A549 (cell line): Measurements from ENCODE around the gene MTCP1. TPM values are rescaled to one million over a fixed set of nuclear protein-coding genes. Genes with fewer than 3 reads are reported as not detected.
A peak's percentile ranks its signal among the peaks of the same experiment; 100 is the strongest.

Experiments used
- ATAC-seq, 2 experiments: fragments of 200-7000 bp in 1 of 2; fragments of >200 bp in 1 of 2; cut with Nextera tagmentation in 1 of 2; cut with Tn5 transposase in 1 of 2; 3 replicates each; pipeline versions ENCODE4 v1.8.0 to v1.9.1; 2018 to 2020; ENCODE audit warnings: mild to moderate bottlenecking in 1 of 2, moderate library complexity in 1 of 2
- CTCF ChIA-PET: fragments of 300-600 bp; sonication (Branson Sonifier 250); formaldehyde crosslinking; extraction: SDS; loops from one replicate; lab custom pipeline; 2021; ENCODE audit warnings: antibody characterized with exemption, inconsistent platforms; lab: Yijun Ruan, JAX
- POLR2A ChIA-PET: fragments of 350-600 bp; formaldehyde crosslinking; extraction: SDS; loops from one replicate; lab custom pipeline; 2021; ENCODE audit warnings: antibody characterized with exemption, inconsistent platforms; lab: Yijun Ruan, JAX
- DNase-seq, 2 experiments: peaks; one replicate each; pipeline versions ENCODE4 v3.0.0 to v3.0.0-alpha.2; 2011 to 2016; ENCODE audit warnings: low read depth in 1 of 2, low spot score in 1 of 2
- FAIRE-seq: peaks from 2 replicates; lab custom pipeline; 2011; peaks lifted over from hg19 to GRCh38; lab: Jason Lieb, UNC
- H3K27ac ChIP-seq, 2 experiments: fragments of >200 bp; sonication (Bioruptor Twin); formaldehyde crosslinking; 3 replicates each; pipeline ENCODE4 v1.5.1; 2016 to 2017
- H3K4me1 ChIP-seq: fragments of >200 bp; sonication (Bioruptor Twin); formaldehyde crosslinking; 3 replicates; pipeline ENCODE4 v1.6.1; 2016
- H3K4me2 ChIP-seq: fragments of >200 bp; sonication (Bioruptor Twin); formaldehyde crosslinking; 3 replicates; pipeline ENCODE4 v1.6.1; 2016
- H3K4me3 ChIP-seq: fragments of >200 bp; sonication (Bioruptor Twin); formaldehyde crosslinking; 3 replicates; pipeline ENCODE4 v1.5.1; 2016
- H3K9me3 ChIP-seq: fragments of >200 bp; sonication (Bioruptor Twin); formaldehyde crosslinking; 3 replicates; pipeline ENCODE4 v1.6.1; 2016
- CBX8 ChIP-seq: fragments of 200-600 bp; sonication (generic); IDR thresholded peaks from 2 replicates; pipeline ENCODE4 v1.6.1; 2016
- CTCF ChIP-seq: fragments of >200 bp; sonication (Bioruptor Twin); formaldehyde crosslinking; IDR thresholded peaks from 3 replicates; pipeline ENCODE4 v1.5.1; 2016
- EHMT2 ChIP-seq: fragments of 200-600 bp; sonication (generic); IDR thresholded peaks from 2 replicates; pipeline ENCODE4 v1.6.1; 2016; ENCODE audit warnings: antibody characterized with exemption, low read depth, mild to moderate bottlenecking, moderate library complexity
- ELK1 ChIP-seq: fragments of 150-350 bp; IDR thresholded peaks from 2 replicates; pipeline ENCODE4 v1.6.1; 2014; ENCODE audit warnings: low read depth, mild to moderate bottlenecking, low read length
- ESRRA ChIP-seq: fragments of 150-350 bp; IDR thresholded peaks from 2 replicates; pipeline ENCODE4 v1.6.1; 2014; ENCODE audit warnings: mild to moderate bottlenecking, low read length, borderline replicate concordance
- FOSB ChIP-seq: fragments of 250-450 bp; sonication (Bioruptor Pico); IDR thresholded peaks from 2 replicates; pipeline ENCODE4 v1.5.0; 2020; ENCODE audit warnings: mild to moderate bottlenecking, moderate library complexity
- FOXS1 ChIP-seq: fragments of 250-450 bp; sonication (Bioruptor Pico); IDR thresholded peaks from 2 replicates; pipeline ENCODE4 v1.5.0; 2020; ENCODE audit warnings: mild to moderate bottlenecking, moderate library complexity
- GATA3 ChIP-seq: IDR thresholded peaks from 2 replicates; pipeline ENCODE4 v1.6.1; 2012; ENCODE audit warnings: borderline replicate concordance
- HDAC2 ChIP-seq: fragments of 200-600 bp; sonication (generic); IDR thresholded peaks from 2 replicates; pipeline ENCODE4 v1.6.1; 2016
- HEYL ChIP-seq: fragments of 250-450 bp; sonication (Bioruptor Pico); IDR thresholded peaks from 2 replicates; pipeline ENCODE4 v1.8.0; 2021; ENCODE audit warnings: mild to moderate bottlenecking, moderate library complexity
- HOXA7 ChIP-seq: fragments of 250-450 bp; sonication (Bioruptor Pico); IDR thresholded peaks from 2 replicates; pipeline ENCODE4 v1.5.0; 2020; ENCODE audit warnings: mild to moderate bottlenecking, moderate library complexity
- HOXB13 ChIP-seq: fragments of 250-450 bp; sonication (Bioruptor Pico); IDR thresholded peaks from 2 replicates; pipeline ENCODE4 v1.5.0; 2020; ENCODE audit warnings: low read depth, mild to moderate bottlenecking, moderate library complexity
- HOXB5 ChIP-seq: fragments of 250-450 bp; sonication (Bioruptor Pico); IDR thresholded peaks from 2 replicates; pipeline ENCODE4 v1.5.0; 2020; ENCODE audit warnings: mild to moderate bottlenecking, moderate library complexity
- JUN ChIP-seq, 2 experiments: fragments of >200 bp; sonication (Bioruptor Twin); formaldehyde crosslinking; IDR thresholded peaks; 2 replicates in 1 of 2; 3 replicates in 1 of 2; pipeline ENCODE4 v1.6.1; 2016 to 2017
- JUNB ChIP-seq: fragments of >200 bp; sonication (Bioruptor Twin); formaldehyde crosslinking; IDR thresholded peaks from 2 replicates; pipeline ENCODE4 v1.6.1; 2016
- KDM1A ChIP-seq: fragments of 200-600 bp; sonication (generic); IDR thresholded peaks from 2 replicates; pipeline ENCODE4 v1.6.1; 2016; ENCODE audit warnings: low read depth, mild to moderate bottlenecking
- KDM5A ChIP-seq: fragments of 200-600 bp; sonication (generic); IDR thresholded peaks from 2 replicates; pipeline ENCODE4 v1.6.1; 2016; ENCODE audit warnings: antibody characterized with exemption, mild to moderate bottlenecking
- MAZ ChIP-seq: fragments of 150-350 bp; IDR thresholded peaks from 2 replicates; pipeline ENCODE4 v1.6.1; 2014; ENCODE audit warnings: antibody characterized with exemption, low read depth, low read length, borderline replicate concordance
- NFE2L2 ChIP-seq: fragments of 150-350 bp; conservative IDR thresholded peaks from 2 replicates; pipeline ENCODE4 v1.6.1; 2014; ENCODE audit warnings: low read length
- NPAS2 ChIP-seq: fragments of 250-450 bp; sonication (Bioruptor Pico); IDR thresholded peaks from 2 replicates; pipeline ENCODE4 v1.8.0; 2022; ENCODE audit warnings: mild to moderate bottlenecking, moderate library complexity, borderline replicate concordance
- NR3C1 ChIP-seq: fragments of >200 bp; sonication (Bioruptor Twin); formaldehyde crosslinking; IDR thresholded peaks from 3 replicates; pipeline ENCODE4 v1.6.1; 2017
- POLR2A ChIP-seq: IDR thresholded peaks from 2 replicates; pipeline ENCODE4 v1.6.1; 2012; ENCODE audit warnings: mild to moderate bottlenecking, low read length
- RCOR1 ChIP-seq: fragments of 150-350 bp; IDR thresholded peaks from 2 replicates; pipeline ENCODE4 v1.6.1; 2014; ENCODE audit warnings: antibody characterized with exemption, low read length, low read depth
- REST ChIP-seq: fragments of 200-600 bp; sonication (generic); IDR thresholded peaks from 2 replicates; pipeline ENCODE4 v1.6.1; 2016; ENCODE audit warnings: antibody characterized with exemption, mild to moderate bottlenecking, moderate library complexity
- SREBF2 ChIP-seq: fragments of 450-650 bp; IDR thresholded peaks from 2 replicates; pipeline ENCODE4 v1.6.1; 2014; ENCODE audit warnings: mild to moderate bottlenecking, moderate library complexity
- ZC3H11A ChIP-seq: fragments of 450-650 bp; IDR thresholded peaks from 2 replicates; pipeline ENCODE4 v1.6.1; 2014; ENCODE audit warnings: antibody characterized with exemption, mild to moderate bottlenecking
- ZFP36 ChIP-seq: fragments of 450-650 bp; IDR thresholded peaks from 2 replicates; pipeline ENCODE4 v1.6.1; 2014; ENCODE audit warnings: borderline replicate concordance; ENCODE audit not compliant: partially characterized antibody
- ZNF302 ChIP-seq: fragments of 250-450 bp; sonication (Bioruptor Pico); IDR thresholded peaks from 2 replicates; pipeline ENCODE4 v1.9.0; 2021; ENCODE audit warnings: inconsistent platforms, mild to moderate bottlenecking, moderate library complexity
- WGBS: methylation state at CpG from one replicate; pipeline ENCODE4 v1.1.6; 2017; ENCODE audit errors: missing lambda C conversion rate; 5-methylcytosine and 5-hydroxymethylcytosine counted together
- polyA minus RNA-seq: library from RNA; depleted of rRNA, polyadenylated mRNA; stranded (reverse); fragments of >200 nt; gene quantifications from 2 replicates; pipeline ENCODE4 v1.2.3, GENCODE V29; 2011; rRNA and poly(A)+ RNA removed
- polyA plus RNA-seq, 4 experiments: library from polyadenylated mRNA; depleted of rRNA in 3 of 4; stranded (reverse); fragments of >200 nt; fragmentation: RNase III in 1 of 4; extraction: RNeasy Plus Mini Kit Qiagen cat#74134 plus additional on column Dnase treatment in 1 of 4; gene quantifications; 2 replicates in 3 of 4; 3 replicates in 1 of 4; pipeline ENCODE4 v1.2.3, GENCODE V29; 2011 to 2017
- TF ChIP-seq, protein P1 (sequence below): fragments of 250-450 bp; sonication (Bioruptor Pico); IDR thresholded peaks from 2 replicates; pipeline ENCODE4 v1.5.0; 2021; ENCODE audit warnings: mild to moderate bottlenecking, moderate library complexity, borderline replicate concordance
- TF ChIP-seq, protein P2 (sequence below): IDR thresholded peaks from 2 replicates; pipeline ENCODE4 v1.6.1; 2012
- TF ChIP-seq, protein P3 (sequence below): fragments of >200 bp; sonication (Bioruptor Twin); formaldehyde crosslinking; IDR thresholded peaks from 2 replicates; pipeline ENCODE4 v1.6.1; 2016

MTCP1 gene
- polyA plus RNA-seq (2011; rRNA removed) (31.9 and 38.0 TPM in 2 replicates), polyA plus RNA-seq (2017; fragmentation: RNase III; extraction: RNeasy Plus Mini Kit Qiagen cat#74134 plus additional on column Dnase treatment) (12.2 to 13.9 TPM (median 12.3 TPM) in 3 replicates), polyA minus RNA-seq (6.1 and 7.2 TPM in 2 replicates)
- polyA plus RNA-seq (2012; cell fraction: cytosol; rRNA removed) = 3.5 and 4.3 TPM in 2 replicates
- 5.7 and 5.8 TPM in 2 replicates for polyA plus RNA-seq (2012; cell fraction: nucleus; rRNA removed)

GRCh38 chrX:155070975-155071693 lies at the start of gene MTCP1, which contains the start of the genes BRCC3 and CMC4:
TSS of gene MTCP1 (minus strand) at chrX:155071136. CDS start at chrX:155066010, 5,126 bp downstream.
TSS of gene BRCC3 (plus strand) at chrX:155071508. CDS start at chrX:155071528, 20 bp downstream.
TSS of gene CMC4 (minus strand) at chrX:155071136. CDS start at chrX:155064023, 7,113 bp downstream.
- H3K4me2 ChIP-seq = peak within 1 kb of the TSS; percentile 86
- H3K4me3 ChIP-seq = peak within 1 kb of the TSS; percentile 84
- peak within 1 kb of the TSS; percentile 93 to 98 for H3K27ac ChIP-seq
- H3K9me3 ChIP-seq = no peaks in the 10 kb centered on the region
- FAIRE-seq (no peak), ATAC-seq (peak; percentile 94 to 96), DNase-seq (peak; percentile 81 to 88)
- H3K4me1 ChIP-seq = peaks cover 42% of the 10 kb centered on the region
- ChIA-PET POLR2A (interaction anchor here (0.9 kb wide), 1 partner anchor 44 kb away, joined by 4 read pairs; the partner anchor contains the start of gene FUNDC2), CTCF (interaction anchor here (1.1 to 1.4 kb wide), 2 partner anchors 14 to 16 kb away, joined by 5 to 6 read pairs; no protein-coding TSS in a partner anchor)
- 0% methylated on average over 17 of the region's 81 CpGs for WGBS
- TF ChIP-seq JUNB = no peak
- no peak for TF ChIP-seq CTCF
- TF ChIP-seq REST = no peak
- TF ChIP-seq GATA3 = no peak
- TF ChIP-seq SREBF2 = no peak
- peak; percentile 95 for TF ChIP-seq POLR2A
- no peak for TF ChIP-seq ZNF302 (CRISPR knock-in tag)
- TF ChIP-seq HEYL (CRISPR knock-in tag) = no peak
- TF ChIP-seq HOXA7 (CRISPR knock-in tag) = no peak
- no peak for TF ChIP-seq ESRRA
- no peak for TF ChIP-seq NR3C1
- TF ChIP-seq, protein P1, sequence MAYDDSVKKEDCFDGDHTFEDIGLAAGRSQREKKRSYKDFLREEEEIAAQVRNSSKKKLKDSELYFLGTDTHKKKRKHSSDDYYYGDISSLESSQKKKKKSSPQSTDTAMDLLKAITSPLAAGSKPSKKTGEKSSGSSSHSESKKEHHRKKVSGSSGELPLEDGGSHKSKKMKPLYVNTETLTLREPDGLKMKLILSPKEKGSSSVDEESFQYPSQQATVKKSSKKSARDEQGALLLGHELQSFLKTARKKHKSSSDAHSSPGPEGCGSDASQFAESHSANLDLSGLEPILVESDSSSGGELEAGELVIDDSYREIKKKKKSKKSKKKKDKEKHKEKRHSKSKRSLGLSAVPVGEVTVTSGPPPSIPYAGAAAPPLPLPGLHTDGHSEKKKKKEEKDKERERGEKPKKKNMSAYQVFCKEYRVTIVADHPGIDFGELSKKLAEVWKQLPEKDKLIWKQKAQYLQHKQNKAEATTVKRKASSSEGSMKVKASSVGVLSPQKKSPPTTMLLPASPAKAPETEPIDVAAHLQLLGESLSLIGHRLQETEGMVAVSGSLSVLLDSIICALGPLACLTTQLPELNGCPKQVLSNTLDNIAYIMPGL = no peak
- no peak for TF ChIP-seq ZFP36
- TF ChIP-seq ZC3H11A = no peak
- no peak for TF ChIP-seq FOSB (CRISPR knock-in tag)
- TF ChIP-seq HDAC2 = no peak
- TF ChIP-seq ELK1 = no peak
- 0 out of 2 replicates have a peak, but pooled peaks have one; percentile 58 for TF ChIP-seq MAZ
- TF ChIP-seq FOXS1 (CRISPR knock-in tag) = no peak
- TF ChIP-seq KDM5A = peak; percentile 71
- TF ChIP-seq EHMT2 = no peak
- TF ChIP-seq, protein P2, sequence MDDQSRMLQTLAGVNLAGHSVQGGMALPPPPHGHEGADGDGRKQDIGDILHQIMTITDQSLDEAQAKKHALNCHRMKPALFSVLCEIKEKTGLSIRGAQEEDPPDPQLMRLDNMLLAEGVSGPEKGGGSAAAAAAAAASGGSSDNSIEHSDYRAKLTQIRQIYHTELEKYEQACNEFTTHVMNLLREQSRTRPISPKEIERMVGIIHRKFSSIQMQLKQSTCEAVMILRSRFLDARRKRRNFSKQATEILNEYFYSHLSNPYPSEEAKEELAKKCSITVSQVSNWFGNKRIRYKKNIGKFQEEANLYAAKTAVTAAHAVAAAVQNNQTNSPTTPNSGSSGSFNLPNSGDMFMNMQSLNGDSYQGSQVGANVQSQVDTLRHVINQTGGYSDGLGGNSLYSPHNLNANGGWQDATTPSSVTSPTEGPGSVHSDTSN = no peak
- TF ChIP-seq RCOR1 = no peak
- TF ChIP-seq JUN (IDR thresholded peaks at IDR 0.05) = peak in 1 of 2 experiments; percentile 63; a peak in 1 of 5 replicates
- TF ChIP-seq HOXB13 = no peak
- no peak for TF ChIP-seq CBX8
- TF ChIP-seq KDM1A = no peak
- no peak for TF ChIP-seq HOXB5 (CRISPR knock-in tag)
- no peak for TF ChIP-seq NPAS2 (CRISPR knock-in tag)
- no peak for TF ChIP-seq NFE2L2
- TF ChIP-seq, protein P3, sequence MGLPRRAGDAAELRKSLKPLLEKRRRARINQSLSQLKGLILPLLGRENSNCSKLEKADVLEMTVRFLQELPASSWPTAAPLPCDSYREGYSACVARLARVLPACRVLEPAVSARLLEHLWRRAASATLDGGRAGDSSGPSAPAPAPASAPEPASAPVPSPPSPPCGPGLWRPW = no peak
